ENCODE measurements around the gene SPTBN4.

- TF ChIP-seq CTCF (IDR thresholded peaks at IDR 0.05) (no peak), POLR2A (IDR thresholded peaks at IDR 0.05) (no peak)
Observed at GRCh38 chr19:40578442-40578908, 111.7 kb downstream of the SPTBN4 start.
